Measurements from ENCODE around the gene CLDND2. TPM values are rescaled to one million over a fixed set of nuclear protein-coding genes. Genes with fewer than 3 reads are reported as not detected.
A peak's percentile ranks its signal among the peaks of the same experiment; 100 is the strongest.

CLDND2 gene
- total RNA-seq, 2 experiments from 2014 or later: 8.5 to 10.0 TPM

- ATAC-seq (no peak), DNase-seq (no peak)
- POLR2A ChIA-PET: no interaction called here
- H3K36me3 Mint-ChIP-seq (ENCODE audit: low read depth): peaks cover 32% of the 10 kb centered on the region
- peaks cover 21% of the 10 kb centered on the region for H3K4me1 Mint-ChIP-seq (ENCODE audit: low read depth)
- no peak overlapping the region for H3K4me3 Mint-ChIP-seq
- H3K9me3 Mint-ChIP-seq (ENCODE audit: insufficient read depth): no peaks in the 10 kb centered on the region
- CTCF ChIA-PET: no interaction called here
- H3K27ac Mint-ChIP-seq: no peak overlapping the region
- H3K27me3 Mint-ChIP-seq (ENCODE audit: low read depth): no peaks in the 10 kb centered on the region
These were observed 17.4 kb downstream of the CLDND2 start for GRCh38 chr19:51351266-51351990.

GRCh38 chr19:51347209-51347928, 21.4 kb downstream of the CLDND2 start:
- POLR2A ChIA-PET: no interaction called here
- peaks cover 6% of the 10 kb centered on the region for H3K4me1 Mint-ChIP-seq (ENCODE audit: low read depth)
- peaks cover 38% of the 10 kb centered on the region for H3K36me3 Mint-ChIP-seq (ENCODE audit: low read depth)
- H3K27ac Mint-ChIP-seq: peak overlapping the region; percentile 31
- DNase-seq: no peak
- CTCF ChIA-PET: interaction anchor here (1.0 to 1.4 kb wide), 2 partner anchors 9 to 168 kb away, joined by 3 to 4 read pairs; no protein-coding TSS in a partner anchor
- no peak for ATAC-seq
- no peak overlapping the region for H3K4me3 Mint-ChIP-seq
- H3K9me3 Mint-ChIP-seq (ENCODE audit: insufficient read depth): no peaks in the 10 kb centered on the region
- H3K27me3 Mint-ChIP-seq (ENCODE audit: low read depth): no peaks in the 10 kb centered on the region

GRCh38 chr19:51346742-51347141, 22.1 kb downstream of the CLDND2 start:
- ATAC-seq: no peak

GRCh38 chr19:51345076-51345620, 23.7 kb downstream of the CLDND2 start:
- DNase-seq: no peak
- Mint-ChIP-seq H3K27ac (no peak overlapping the region), H3K4me1 (ENCODE audit: low read depth) (peaks cover 9% of the 10 kb centered on the region), H3K4me3 (no peak overlapping the region), H3K9me3 (ENCODE audit: insufficient read depth) (no peaks in the 10 kb centered on the region), H3K27me3 (ENCODE audit: low read depth) (peaks cover 3% of the 10 kb centered on the region), H3K36me3 (ENCODE audit: low read depth) (peaks cover 26% of the 10 kb centered on the region)
- POLR2A ChIA-PET: no interaction called here
- no peak for ATAC-seq
- CTCF ChIA-PET: no interaction called here

More at GRCh38 chr19:51346742-51347141, 22.1 kb downstream of the CLDND2 start:
- DNase-seq: no peak
- Mint-ChIP-seq H3K4me1 (ENCODE audit: low read depth) (peaks cover 6% of the 10 kb centered on the region), H3K27me3 (ENCODE audit: low read depth) (no peaks in the 10 kb centered on the region), H3K4me3 (no peak overlapping the region), H3K27ac (no peak overlapping the region), H3K9me3 (ENCODE audit: insufficient read depth) (no peaks in the 10 kb centered on the region), H3K36me3 (ENCODE audit: low read depth) (peaks cover 33% of the 10 kb centered on the region)
- POLR2A ChIA-PET: no interaction called here
- CTCF ChIA-PET: interaction anchor here (1.0 kb wide), 1 partner anchor 9 kb away, joined by 3 read pairs; no protein-coding TSS in a partner anchor

- ChIA-PET CTCF (interaction anchor here (0.8 to 5.3 kb wide), 3 partner anchors 23 to 98 kb away, joined by 3 to 38 read pairs (median 7); partner anchors contain the start of gene ETFB), POLR2A (interaction anchor here (3.3 kb wide), 1 partner anchor 22 kb away, joined by 12 read pairs; no protein-coding TSS in a partner anchor)
- Mint-ChIP-seq H3K36me3 (ENCODE audit: low read depth) (peaks cover 23% of the 10 kb centered on the region), H3K27me3 (ENCODE audit: low read depth) (peaks cover 3% of the 10 kb centered on the region), H3K27ac (no peak overlapping the region), H3K4me3 (no peak overlapping the region), H3K9me3 (ENCODE audit: insufficient read depth) (no peaks in the 10 kb centered on the region), H3K4me1 (ENCODE audit: low read depth) (peaks cover 24% of the 10 kb centered on the region)
- DNase-seq (no peak), ATAC-seq (no peak)
These were observed 25.9 kb downstream of the CLDND2 start for GRCh38 chr19:51342631-51343569.

GRCh38 chr19:51341976-51342580, 26.7 kb downstream of the CLDND2 start, which contains the start of gene VSIG10L:
VSIG10L (minus strand) TSS chr19:51342139; CDS start chr19:51342124, 15 bp downstream.
- POLR2A ChIA-PET: interaction anchor here (1.4 to 3.3 kb wide), 2 partner anchors 23 to 30 kb away, joined by 5 to 12 read pairs; partner anchors contain the start of gene NKG7
- peaks cover 24% of the 10 kb centered on the region for H3K4me1 Mint-ChIP-seq (ENCODE audit: low read depth)
- H3K9me3 Mint-ChIP-seq (ENCODE audit: insufficient read depth): no peaks in the 10 kb centered on the region
- peak within 1 kb of the TSS; percentile 42 for H3K4me3 Mint-ChIP-seq
- peaks cover 20% of the 10 kb centered on the region for H3K36me3 Mint-ChIP-seq (ENCODE audit: low read depth)
- DNase-seq (no peak), ATAC-seq (no peak)
- H3K27ac Mint-ChIP-seq: peak within 1 kb of the TSS; percentile 1
- CTCF ChIA-PET: interaction anchor here (0.9 to 5.3 kb wide), 6 partner anchors 21 to 99 kb away, joined by 3 to 38 read pairs (median 4); partner anchors contain the start of gene ETFB
- H3K27me3 Mint-ChIP-seq (ENCODE audit: low read depth): peaks cover 3% of the 10 kb centered on the region

- peaks cover 11% of the 10 kb centered on the region for H3K36me3 Mint-ChIP-seq (ENCODE audit: low read depth)
- no peak overlapping the region for H3K27ac Mint-ChIP-seq
- H3K4me1 Mint-ChIP-seq (ENCODE audit: low read depth): peaks cover 24% of the 10 kb centered on the region
- DNase-seq (no peak), ATAC-seq (no peak)
- no peaks in the 10 kb centered on the region for H3K9me3 Mint-ChIP-seq (ENCODE audit: insufficient read depth)
- H3K4me3 Mint-ChIP-seq: peak overlapping the region; percentile 42
- peaks cover 6% of the 10 kb centered on the region for H3K27me3 Mint-ChIP-seq (ENCODE audit: low read depth)
- ChIA-PET POLR2A (interaction anchor here (0.9 to 3.3 kb wide), 3 partner anchors 9 to 31 kb away, joined by 4 to 12 read pairs (median 5); partner anchors contain the start of gene NKG7), CTCF (interaction anchor here (0.9 to 5.3 kb wide), 7 partner anchors 18 to 100 kb away, joined by 3 to 38 read pairs (median 3); partner anchors contain the start of gene ETFB)
These were observed 27.7 kb downstream of the CLDND2 start for GRCh38 chr19:51341066-51341465.

- Mint-ChIP-seq H3K9me3 (ENCODE audit: insufficient read depth) (no peaks in the 10 kb centered on the region), H3K27me3 (ENCODE audit: low read depth) (peaks cover 6% of the 10 kb centered on the region), H3K36me3 (ENCODE audit: low read depth) (peaks cover 6% of the 10 kb centered on the region), H3K4me1 (ENCODE audit: low read depth) (peaks cover 24% of the 10 kb centered on the region), H3K27ac (peak overlapping the region; percentile 78), H3K4me3 (peak overlapping the region; percentile 86)
- DNase-seq (peak; percentile 96), ATAC-seq (peak; percentile 80)
- ChIA-PET CTCF (interaction anchor here (0.8 to 5.3 kb wide), 18 partner anchors 9 to 101 kb away, joined by 3 to 38 read pairs (median 6); partner anchors contain the start of genes C19orf84, ETFB, NKG7 and SIGLEC10), POLR2A (interaction anchor here (0.6 to 3.3 kb wide), 4 partner anchors 10 to 55 kb away, joined by 3 to 14 read pairs (median 8); no protein-coding TSS in a partner anchor)
These were observed 28.8 kb downstream of the CLDND2 start for GRCh38 chr19:51339687-51340656.

GRCh38 chr19:51339313-51339686, 29.5 kb downstream of the CLDND2 start:
- POLR2A ChIA-PET: interaction anchor here (2.1 to 3.3 kb wide), 2 partner anchors 25 to 55 kb away, joined by 12 to 14 read pairs; no protein-coding TSS in a partner anchor
- ATAC-seq: peak; percentile 15
- CTCF ChIA-PET: interaction anchor here (0.8 to 5.3 kb wide), 16 partner anchors 10 to 101 kb away, joined by 3 to 38 read pairs (median 6); partner anchors contain the start of genes C19orf84, ETFB, NKG7 and SIGLEC10
- Mint-ChIP-seq H3K4me1 (ENCODE audit: low read depth) (peaks cover 20% of the 10 kb centered on the region), H3K9me3 (ENCODE audit: insufficient read depth) (no peaks in the 10 kb centered on the region), H3K27ac (peak overlapping the region; percentile 78), H3K27me3 (ENCODE audit: low read depth) (peaks cover 6% of the 10 kb centered on the region), H3K36me3 (ENCODE audit: low read depth) (peaks cover 2% of the 10 kb centered on the region), H3K4me3 (peak overlapping the region; percentile 86)
- no peak for DNase-seq
